ENCODE data around the gene BEST3.

Gene BEST3

DNA sequence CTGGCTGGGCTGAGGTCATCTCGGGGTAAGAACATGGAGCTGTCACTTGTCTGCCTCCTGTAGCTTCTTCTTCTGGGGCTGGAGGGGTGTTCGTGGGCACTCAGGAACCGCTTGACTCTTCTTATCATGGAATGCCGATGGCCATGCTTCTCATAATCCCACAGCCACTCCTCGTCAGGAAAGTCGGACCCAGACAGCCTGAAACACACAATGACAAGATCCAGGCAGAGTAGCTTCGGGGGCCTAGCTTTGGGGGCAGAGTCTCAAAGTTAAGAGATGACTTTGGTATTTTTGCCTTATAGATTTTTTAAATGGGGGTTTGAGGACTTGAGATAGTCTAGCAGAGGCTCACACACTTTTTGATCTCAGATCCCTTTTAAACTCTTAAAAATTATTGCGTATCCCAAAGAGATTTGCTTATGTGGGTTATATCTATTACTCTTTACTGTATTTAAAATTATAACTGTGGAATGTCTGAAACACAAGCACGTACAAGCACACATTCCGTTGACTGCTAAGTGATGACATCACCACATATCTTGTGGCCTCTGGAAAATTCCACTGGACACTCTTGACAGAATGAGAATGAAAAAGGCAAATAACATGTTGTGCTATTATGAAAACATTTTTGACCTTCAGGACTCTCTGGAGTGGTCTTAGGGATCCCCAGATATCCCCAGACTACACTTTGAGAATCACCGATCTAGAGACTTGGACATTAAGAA, 43.3 kb downstream of the BEST3 start:
- no peak for FAIRE-seq
- peak; percentile 63 for DNase-seq (ENCODE audit: insufficient read length, low spot score)

DNA sequence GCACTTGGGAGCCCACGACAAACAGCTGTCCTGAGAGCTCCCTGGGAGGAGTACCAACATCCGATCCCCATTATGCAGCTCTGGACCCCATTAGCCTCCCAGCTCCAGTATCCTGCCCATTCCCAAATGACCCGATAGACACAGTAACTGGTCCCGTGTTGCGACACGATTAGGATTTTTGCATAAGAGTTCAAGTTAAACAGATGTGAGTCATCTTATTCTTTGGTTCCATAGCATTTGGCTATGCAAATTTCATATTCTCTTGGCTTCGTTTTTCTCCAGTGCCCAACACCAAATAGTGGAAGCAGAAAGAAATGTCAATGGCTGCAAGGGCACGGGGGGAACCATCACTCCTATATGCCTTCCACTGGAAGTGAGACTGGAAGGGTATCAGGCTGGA, 45.4 kb downstream of the BEST3 start:
- FAIRE-seq (no peak), DNase-seq (ENCODE audit: insufficient read length, low spot score) (no peak)

DNA sequence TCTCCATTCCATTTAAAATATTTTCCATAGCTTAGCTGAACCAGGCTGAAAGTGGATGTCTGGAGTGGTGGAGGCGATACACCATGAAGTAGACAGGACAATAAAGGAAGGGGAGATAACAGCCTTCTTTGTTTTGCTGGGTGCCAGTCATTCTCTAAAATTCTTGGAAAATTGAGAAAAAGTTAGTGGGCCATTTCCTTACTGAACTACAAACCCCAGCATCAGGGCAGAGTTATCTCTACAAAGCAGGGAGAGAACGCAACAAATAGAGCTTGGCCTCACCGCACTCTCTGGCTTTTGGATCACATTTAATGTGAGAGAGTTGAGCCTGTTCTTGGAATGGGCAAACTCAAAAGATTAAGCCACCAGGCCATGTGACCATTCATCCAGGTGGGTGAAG, 47.2 kb downstream of the BEST3 start:
- DNase-seq (ENCODE audit: insufficient read length, low spot score) (no peak), FAIRE-seq (no peak)

DNA sequence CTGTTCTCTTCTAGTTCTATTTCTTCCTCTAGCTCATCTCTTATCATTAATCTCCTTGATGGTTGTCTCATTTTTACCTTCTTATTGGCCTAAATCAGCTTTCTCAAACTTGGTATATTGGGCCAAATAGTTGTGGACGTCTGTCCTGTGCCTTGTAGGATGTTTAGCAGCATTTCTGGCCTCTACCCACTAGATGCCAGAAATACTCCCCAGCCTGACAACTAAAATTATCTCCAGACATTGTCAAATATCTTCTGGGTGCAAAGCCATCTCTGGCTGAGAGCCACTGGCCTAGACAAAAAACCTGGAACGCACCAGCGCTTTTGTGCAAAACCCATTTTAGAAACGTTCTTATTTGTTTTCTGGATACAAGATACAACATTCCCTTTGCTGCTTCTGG, 49.6 kb downstream of the BEST3 start:
- FAIRE-seq (no peak), DNase-seq (ENCODE audit: insufficient read length, low spot score) (no peak)

DNA sequence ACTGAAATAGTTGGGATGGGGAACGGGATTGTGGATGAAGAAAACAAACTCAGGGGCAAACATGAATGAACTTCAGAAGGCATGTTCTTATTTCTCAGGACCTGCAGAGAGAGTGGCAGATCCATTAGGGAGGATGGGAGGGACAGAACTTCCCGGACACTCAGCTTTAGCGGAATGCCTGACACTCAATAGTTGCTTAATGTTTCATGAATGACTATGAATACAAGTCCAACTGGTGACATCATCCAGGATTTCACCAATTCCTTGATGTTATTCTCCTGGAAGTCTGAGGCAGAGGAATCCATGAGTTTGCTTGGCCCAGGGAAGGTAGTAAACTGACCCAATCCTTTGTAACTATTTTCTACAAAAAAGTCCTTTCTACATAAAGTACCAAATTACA, 50.6 kb downstream of the BEST3 start:
- FAIRE-seq = peak; percentile 44
- DNase-seq (ENCODE audit: insufficient read length, low spot score) = peak; percentile 51

DNA sequence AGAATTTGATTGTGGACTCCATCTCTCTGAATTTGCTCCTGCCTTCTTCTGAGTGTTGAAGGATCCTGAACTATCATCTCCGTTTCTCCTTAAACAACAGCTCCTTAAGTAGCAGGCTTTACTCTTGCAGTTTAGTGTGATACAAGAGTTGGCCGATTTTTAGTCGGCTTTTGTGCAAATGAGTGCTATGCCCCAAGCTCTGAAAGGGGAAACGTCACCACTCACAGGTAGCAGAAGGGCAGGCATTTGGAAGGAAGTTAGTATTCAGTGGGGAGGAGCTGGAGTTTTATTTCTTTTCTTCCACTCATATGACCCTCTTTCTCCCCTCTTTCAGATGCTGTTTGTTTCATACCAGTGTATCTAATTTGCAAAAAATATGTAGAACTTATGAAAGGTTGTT, 51.9 kb downstream of the BEST3 start:
- DNase-seq (ENCODE audit: insufficient read length, low spot score) (no peak), FAIRE-seq (no peak)

DNA sequence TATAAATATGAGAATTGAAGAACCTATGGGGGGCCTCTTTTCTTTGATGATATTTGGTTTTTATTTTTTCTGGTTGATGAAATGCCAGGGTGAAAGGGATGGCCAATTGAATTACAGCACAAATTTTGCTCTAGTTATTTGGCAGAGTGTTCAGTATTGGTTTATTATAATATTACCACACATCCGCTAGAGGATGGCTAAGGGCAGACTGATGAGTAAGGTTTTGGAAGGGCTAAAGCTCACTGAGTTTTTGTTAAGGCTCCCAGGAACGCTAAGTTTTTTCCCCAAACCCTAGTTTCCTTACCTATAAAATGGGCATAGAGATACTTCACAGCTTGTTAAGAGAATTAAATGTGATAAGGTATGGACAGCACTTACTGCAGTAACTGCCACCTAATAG, 54.1 kb downstream of the BEST3 start:
- FAIRE-seq = no peak

DNA sequence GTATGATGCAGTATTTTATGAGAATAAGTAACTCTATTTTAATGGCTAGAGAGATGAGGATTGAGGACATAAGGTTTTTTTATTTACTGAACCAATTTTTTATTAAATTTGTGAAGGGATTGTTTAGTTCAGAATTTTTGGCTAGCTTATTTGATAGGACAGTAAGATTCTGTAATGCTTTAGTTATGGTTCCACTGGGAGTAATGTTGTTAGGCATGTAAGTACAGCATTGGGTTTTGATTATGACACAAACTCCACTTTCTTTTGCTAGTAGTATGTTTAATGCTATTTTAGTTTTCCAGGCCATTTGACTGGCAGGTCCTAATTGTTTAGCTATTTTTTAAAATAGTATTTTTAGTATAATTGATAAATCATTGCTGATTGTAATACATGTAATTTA, 54.6 kb downstream of the BEST3 start:
- DNase-seq (ENCODE audit: insufficient read length, low spot score) (no peak), FAIRE-seq (no peak)

More for the DNA sequence above, 54.1 kb downstream of the BEST3 start:
- no peak for DNase-seq (ENCODE audit: insufficient read length, low spot score)

DNA sequence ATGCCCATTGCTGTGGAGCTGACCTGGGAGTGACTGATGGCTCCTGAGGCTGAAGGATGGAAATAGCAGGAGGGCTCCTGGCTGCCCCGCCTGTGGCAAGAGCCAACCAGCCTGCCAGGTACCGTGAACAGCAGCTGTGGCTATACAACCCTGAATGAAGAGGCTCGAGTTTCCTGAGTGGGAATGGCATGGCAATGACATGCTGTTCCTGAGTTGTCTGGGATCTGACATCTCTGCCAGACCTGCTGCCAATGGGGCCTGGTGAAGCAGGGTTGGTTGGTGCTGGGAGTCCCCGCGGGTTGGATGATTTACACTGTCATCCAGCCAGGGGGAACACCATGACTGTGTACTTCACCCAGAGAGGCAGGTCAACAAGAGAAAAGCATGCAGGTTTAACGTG, 56.6 kb downstream of the BEST3 start:
- DNase-seq (ENCODE audit: insufficient read length, low spot score) = no peak
- no peak for FAIRE-seq

DNA sequence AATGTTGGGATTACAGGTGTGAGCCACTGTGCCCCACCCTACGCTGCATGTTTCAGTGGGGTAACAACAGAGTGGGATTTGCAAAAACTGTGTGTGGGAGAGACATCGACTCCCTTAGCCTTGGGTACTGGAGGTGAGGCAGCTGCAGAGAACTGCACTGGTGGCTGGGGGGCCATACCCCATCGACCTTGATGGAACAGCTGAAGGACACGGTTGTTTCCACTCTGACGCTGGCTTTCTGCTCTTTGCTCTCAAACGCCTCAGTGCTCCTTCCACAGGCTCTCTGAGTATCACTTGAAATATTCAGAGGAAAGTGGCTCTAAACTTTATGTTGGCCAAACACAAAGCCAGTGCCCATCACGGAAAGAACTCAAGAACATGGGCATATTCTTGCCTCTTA, 57.6 kb downstream of the BEST3 start:
- FAIRE-seq (no peak), DNase-seq (ENCODE audit: insufficient read length, low spot score) (no peak)

DNA sequence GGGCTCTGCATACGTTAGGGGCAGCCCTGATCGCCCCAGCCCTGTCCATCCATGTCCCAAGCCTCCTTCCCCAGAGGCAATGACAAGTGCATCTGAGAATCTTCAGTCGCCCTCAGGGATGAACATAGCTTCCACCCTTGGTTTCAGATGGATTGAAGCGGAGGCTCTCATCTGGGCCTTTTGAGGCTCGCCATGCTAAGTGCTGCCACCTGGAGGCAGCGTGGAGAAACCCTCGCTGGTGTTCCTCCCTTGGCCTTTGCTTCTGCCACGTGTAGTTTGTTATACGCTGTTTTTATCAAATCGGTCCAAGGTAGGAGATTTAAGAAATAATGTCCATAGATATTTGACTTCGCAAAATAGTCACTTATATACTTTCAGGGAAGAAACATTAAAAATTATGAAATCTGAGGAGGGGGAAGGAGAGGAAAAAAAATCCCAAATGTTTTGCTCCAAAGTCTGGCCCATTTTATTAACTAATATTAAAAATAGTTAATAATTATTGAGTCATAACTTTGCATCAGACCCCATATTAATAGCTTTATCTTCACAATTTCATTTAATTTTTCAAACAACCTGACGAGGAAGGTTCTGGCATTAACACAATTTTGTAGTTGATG, 59.6 kb downstream of the BEST3 start:
- FAIRE-seq (no peak), DNase-seq (ENCODE audit: insufficient read length, low spot score) (peak; percentile 76)

DNA sequence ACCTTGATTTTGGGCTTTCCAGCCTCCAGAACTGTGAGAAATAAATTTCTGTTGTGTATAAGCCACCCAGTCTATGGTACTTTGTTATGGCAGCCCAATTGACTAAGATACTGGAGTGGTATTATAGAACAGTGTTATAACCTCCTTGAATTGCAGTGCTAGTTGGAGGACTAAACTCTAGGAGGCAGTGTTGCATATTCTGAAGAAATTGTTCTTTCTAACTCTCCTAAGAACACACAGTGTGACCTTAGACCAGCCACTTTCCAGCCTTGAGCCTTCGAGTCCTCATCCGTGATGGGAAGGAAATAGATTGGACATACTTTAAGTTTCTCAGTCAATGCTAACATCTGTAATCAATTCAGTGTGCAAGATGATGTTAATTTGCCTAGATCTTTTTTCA, 66.0 kb downstream of the BEST3 start:
- no peak for FAIRE-seq
- DNase-seq (ENCODE audit: insufficient read length, low spot score) = no peak

DNA sequence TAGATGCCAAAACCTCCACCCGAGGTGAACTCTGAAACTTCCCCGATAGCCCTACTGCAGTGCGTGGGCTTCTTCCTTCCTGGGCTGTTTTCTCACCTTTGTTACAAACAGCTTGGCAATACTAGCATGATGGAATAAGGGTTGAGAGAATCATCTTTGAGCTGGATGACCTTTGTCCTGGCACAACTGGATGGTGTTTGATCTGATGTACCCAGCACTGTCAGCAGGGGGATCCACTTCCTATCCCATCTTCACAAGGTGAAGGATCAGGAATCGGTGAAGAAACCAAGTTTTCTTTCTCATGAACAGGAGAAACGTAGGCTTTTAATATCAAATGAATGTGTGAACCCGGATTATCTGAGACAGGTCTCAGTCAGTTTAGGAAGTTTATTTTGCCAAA, 68.9 kb downstream of the BEST3 start:
- DNase-seq (ENCODE audit: insufficient read length, low spot score) = peak; percentile 28
- FAIRE-seq = no peak

DNA sequence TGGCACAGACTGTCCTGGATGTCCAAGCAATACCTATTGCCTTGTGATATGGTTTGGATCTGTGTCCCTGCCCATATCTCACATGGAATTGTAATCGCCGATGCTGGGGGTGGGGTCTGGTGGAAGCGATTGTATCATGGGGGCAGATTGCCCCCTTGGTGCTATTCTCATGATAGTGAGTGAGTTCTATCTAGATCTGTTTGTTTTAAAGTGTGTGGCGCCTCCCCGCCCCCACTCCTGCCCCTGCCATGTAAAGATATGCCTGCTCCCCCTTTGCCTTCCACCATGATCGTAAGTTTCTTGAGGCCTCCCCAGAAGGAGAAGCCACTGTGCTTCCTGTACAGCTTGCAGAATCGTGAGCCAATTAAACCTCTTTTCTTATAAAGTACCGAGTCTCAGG, 71.6 kb downstream of the BEST3 start:
- FAIRE-seq (no peak), DNase-seq (ENCODE audit: insufficient read length, low spot score) (no peak)

DNA sequence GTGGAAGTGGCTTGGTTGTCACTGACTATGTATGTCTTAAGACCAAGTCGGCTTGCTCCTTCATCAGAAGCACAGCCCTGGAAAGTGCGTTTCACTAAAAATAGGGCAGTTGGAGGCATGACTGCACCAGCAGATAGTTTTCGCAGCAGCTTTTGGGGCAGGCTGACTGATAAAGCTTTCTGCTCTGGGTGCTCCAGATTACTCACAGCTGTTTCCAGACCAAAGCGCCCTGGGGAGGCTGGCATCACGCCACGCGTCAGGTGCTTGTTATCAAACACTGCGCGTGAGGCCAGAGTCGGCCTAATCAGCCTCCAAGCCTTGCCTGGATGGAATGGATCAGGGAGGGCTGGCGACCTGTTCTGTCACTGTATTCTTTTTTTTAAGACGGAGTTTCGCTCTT, 75.1 kb downstream of the BEST3 start:
- FAIRE-seq = no peak

DNA sequence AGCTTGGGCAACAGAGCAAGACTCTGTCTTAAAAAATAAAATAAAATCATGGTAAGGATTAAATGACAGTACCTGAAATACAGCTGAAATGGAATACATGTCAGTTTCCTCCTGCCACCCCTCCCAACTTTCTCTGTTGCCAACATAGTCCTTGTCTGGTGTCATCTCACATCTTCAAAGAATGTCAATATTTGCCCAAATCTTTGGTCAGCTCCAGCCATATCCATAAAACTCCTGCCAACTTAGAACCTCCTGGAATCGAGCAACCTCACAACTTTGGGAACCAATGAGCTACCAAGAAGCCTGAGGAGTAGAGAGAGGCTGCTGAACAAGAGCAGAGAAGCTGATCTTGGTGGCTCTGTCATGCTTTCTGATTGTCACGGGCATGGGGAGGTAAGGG, 77.6 kb downstream of the BEST3 start:
- FAIRE-seq (no peak), DNase-seq (ENCODE audit: insufficient read length, low spot score) (no peak)

More for the DNA sequence above, 75.1 kb downstream of the BEST3 start:
- DNase-seq (ENCODE audit: insufficient read length, low spot score) = no peak

DNA sequence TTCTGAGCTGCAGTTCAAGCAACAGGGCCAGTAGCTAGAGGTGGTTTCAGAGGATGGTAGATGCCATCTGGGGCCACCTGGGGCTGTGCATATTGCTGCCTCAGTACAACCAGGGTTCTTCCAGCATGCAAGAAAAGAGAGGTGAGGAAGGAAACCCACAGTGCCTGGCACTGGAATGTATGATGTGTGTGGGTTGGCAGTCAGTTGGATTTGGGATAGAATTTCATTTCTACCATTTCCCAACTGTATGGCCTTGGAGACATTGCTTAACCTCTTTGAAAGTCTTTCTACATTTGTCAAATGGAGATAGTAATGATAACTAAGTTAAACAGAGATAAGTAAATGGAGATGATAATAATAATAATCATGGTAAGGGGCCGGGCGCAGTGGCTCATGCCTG, 78.2 kb downstream of the BEST3 start:
- no peak for FAIRE-seq
- DNase-seq (ENCODE audit: insufficient read length, low spot score) = no peak

DNA sequence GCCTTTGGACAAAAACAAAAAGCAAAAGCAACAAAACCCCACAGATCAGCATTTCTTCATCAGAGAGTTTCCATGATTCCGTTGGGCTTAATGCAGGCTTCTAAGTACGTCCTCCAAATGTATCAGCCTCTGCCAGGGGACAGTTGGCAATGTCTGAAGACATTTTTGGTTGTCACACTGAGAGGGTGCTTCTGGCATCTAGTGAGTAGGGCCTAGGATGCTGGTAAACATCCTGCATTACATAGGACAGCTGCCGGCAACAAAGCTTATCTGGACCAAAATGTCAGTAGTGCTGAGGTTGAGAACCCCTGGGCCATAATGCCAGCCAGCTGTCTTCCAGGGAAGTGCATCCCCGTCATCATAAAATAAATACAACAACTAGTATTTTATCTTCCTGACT, 79.0 kb downstream of the BEST3 start:
- DNase-seq (ENCODE audit: insufficient read length, low spot score) (no peak), FAIRE-seq (no peak)

DNA sequence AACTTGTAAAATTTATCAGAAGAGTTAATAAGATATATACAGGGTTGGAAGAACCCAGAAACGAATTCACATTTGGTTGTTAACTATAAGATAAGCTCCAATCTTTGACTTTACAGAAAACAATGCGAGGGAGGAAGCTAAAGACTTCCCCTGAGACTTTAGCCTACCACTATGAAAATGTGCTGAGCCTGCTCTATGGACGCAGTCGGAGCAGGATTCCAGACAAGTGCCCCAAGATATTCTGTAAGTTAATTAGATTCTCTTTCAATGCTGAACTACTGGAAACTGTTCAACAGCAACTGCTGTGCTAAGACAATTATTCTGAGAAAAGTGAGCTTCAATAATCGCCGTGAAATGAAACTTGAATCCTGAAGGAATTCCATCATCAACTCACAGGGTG, 80.1 kb downstream of the BEST3 start:
- FAIRE-seq = no peak
- no peak for DNase-seq (ENCODE audit: insufficient read length, low spot score)

DNA sequence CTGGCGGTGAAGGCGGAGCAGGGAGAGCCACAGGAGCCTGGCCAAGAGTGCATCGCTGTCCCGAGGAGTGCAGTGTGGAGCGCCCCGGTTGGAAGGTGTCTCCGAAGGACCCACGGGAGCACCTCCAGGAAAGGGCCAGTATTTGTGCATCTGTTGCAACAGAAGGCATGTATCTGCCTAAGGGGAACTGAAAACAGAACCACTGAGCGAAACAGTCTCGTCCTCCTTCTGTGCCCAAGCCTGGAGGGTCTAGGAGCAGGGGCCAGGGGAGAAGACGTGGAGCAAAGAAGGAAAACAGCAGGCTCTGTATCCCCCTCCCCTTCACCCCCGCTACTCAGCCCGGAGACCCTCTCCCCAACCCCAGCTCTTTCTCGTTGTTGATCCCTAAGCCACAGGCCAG, 83.1 kb downstream of the BEST3 start:
- no peak for FAIRE-seq
- no peak for DNase-seq (ENCODE audit: insufficient read length, low spot score)

DNA sequence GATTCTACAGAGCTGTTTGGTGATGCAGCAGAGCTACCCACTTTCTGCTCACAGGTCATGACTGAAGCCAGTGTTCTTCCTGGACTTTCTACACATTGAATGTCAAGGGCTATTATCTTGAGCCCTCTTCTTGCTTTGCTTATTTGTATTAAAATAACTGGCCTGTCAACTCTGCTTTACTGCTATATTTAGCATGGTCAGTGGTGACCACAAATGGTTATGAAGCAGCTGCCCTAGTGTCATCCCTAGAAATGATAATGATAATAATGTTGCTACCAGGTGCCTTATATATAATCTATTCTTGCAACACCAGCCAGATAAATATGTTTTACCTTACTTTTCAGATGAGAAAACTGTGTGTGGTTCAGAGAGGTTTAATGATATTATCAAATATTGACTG, 85.8 kb downstream of the BEST3 start:
- FAIRE-seq = no peak

DNA sequence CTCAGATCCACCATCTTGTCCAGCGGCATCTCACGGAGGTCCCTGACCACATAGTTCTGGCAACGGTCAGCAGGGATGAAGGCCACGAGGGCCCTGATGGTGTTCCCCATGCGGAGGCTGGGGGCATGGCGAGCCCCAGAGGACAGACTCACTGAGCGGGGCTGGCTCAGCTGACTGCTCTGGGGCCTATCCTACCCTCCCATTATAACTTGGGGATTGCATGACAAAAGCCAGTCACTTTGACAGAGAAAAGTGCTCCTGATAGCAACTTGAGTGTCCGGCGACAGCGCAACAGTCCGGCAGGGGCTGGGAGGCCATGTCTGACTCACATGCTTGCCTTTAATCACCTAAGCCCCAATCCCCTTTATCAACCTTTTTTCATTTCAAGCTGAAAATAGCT, 88.4 kb downstream of the BEST3 start, which contains the start of gene LRRC10:
LRRC10 (minus strand) TSS at position 179 of the 400 bp plus-strand sequence; CDS start at position 110, 69 bp downstream.
- DNase-seq (ENCODE audit: insufficient read length, low spot score) (no peak), FAIRE-seq (no peak)

More for the DNA sequence above, 85.8 kb downstream of the BEST3 start:
- no peak for DNase-seq (ENCODE audit: insufficient read length, low spot score)

DNA sequence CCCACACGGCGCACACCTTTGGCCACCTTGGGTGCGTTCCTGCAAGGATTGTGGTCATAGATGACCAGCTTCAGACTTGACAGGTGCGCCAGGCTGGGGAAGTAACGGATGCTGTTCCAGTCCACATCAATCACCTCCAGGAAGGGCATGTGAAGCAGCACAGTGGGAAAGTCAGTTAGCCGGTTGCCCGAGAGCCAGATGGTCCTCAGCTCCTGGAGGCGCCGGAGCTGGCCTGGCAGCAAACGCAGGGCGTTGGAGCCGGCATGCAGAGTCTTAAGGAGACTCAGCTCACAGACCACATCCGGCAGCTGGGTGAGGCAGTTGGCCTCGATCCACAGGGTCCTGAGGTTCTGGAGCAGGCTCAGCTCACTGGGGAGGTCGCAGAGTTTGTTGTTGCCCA, 89.0 kb downstream of the BEST3 start:
- FAIRE-seq (no peak), DNase-seq (ENCODE audit: insufficient read length, low spot score) (no peak)

Measured in HTR-8/SVneo (cell line).